Stimulated activated CD8-positive, alpha-beta memory T cell treated with anti-CD3 and anti-CD28 coated beads, Interleukin-7, amount 100 ng/mL, for 1 hour (primary cell): ENCODE results near the gene C5orf24.
A peak's percentile ranks its signal among the peaks of the same experiment; 100 is the strongest.
"Not testable (repeated sequence)": the region's sequence is repeated elsewhere in the genome, so short reads cannot be mapped to it uniquely, and the experiment has no call there.

ENCODE experiments used
- DNase-seq, 2 donors: peaks; one replicate each; pipeline ENCODE4 v3.0.0-alpha.2; 2020; ENCODE audit warnings: low read depth in 2 of 2

Gene C5orf24

DNA sequence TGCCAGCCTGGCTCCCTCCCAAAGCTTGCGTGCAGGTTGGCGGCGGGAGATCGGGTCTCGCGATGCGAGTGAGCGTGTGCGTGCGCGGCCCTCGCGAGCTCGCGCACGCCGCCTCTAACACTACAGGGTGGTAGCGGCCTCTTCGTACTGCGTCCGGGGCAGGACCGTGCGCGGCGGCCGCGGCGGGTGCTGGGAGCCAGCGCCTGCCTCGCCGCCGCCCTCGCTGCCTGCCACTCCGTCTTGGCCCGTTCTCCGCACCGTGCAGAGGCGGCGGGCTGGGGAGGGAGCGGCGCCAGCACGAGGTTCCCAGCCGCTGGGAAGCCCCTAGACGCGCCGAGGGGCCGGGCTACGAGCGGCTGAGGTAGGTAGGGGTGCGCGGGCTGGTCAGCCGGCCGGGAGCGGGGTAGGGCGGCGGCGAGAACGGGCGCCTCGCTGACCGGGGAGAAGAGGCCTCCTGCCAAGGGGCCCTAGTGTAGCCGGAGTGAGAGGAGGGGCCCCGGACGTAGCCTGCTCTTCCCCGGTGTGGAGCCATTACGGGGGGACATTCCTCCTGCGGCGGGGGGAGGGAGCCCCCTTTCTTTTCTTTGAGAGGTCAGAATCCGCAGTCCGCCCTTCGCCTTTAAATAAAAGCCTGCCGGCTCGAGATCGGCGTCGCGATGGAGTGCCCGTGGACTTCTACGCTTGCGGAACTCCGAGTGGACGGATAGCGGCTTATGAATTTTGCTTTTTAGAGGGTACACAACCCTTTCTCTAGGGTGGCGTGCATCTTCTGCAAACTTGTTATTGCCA, at the start of gene C5orf24:
Gene C5orf24 (plus strand): TSS at position 117 of the 789 bp plus-strand sequence. CDS start 8,933 bp downstream, outside the sequence.
- peak; percentile 80 to 82 for DNase-seq

DNA sequence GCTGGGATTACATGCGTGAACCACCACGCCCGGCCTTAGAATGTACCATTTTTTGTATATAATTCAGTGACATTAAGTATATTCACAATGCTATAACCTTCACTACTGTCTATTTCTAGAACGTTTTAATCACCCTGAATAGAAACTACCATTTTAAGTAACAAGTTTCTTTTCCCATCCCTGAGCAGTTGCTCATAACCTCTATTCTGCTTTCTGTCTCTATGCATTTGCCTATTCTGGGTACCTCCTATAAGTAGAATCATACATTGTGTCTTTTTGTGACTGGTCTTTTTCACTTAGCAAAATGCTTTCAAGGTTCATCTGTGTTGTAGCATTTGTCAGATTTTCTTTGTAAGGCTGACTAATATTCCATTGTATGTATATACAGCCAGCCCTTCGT, 47.3 kb upstream of the C5orf24 start:
- no peak for DNase-seq

DNA sequence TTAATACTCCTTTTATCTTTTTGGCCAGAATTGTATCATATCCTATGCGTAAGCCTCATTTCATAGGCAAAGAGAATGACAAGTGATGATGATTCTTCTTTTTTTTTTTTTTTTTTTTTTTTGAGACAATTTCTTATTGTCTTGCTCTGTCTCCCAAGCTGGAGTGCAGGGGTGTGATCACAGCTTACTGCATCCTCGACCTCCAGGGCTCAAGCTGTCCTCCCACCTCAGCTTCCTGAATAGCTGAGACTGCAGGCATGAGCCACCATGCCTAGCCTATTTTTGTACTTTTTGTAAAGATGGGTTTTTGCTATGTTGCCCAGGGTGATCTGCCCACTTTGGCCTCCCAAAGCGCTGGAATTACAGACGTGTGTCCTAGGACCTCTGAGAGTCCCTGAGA, 41.9 kb upstream of the C5orf24 start:
- DNase-seq = no peak

DNA sequence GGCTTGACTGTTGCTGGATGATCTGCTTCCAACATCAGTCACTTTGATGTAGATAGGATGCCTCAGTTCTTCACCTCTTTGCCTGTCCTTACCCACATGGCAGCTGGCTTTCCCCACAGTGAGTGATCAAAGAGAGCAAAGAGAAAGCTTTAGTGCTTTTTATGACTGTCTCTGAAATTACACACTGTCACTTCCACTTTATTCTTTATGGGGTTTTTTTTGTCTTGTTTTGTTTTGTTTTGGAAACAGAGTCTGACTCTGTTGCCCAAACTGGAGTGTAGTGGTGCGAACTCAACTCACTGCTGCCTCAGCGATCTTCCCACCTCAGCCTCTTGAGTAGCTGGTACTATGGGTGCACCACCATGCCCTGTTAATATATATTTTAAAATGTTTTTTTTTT, 32.4 kb upstream of the C5orf24 start:
- DNase-seq = no peak

DNA sequence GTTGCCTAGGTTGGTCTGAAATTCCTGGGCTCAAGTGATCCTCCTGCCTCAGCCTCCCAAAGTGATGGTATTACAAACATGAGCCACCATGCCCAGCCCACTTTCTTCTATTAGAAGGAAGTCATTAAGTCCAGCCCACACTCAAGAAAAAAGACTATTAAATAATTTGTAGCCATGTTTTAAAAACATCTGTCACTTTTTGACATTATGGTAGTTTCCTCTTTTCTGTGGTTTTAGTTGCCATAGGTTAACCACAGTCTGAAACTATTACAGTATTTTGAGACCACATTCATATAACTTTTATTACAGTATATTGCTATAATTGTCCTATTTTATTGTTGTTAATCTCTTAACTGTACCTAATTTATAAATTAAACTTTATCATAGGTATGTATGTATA, 31.9 kb upstream of the C5orf24 start:
- DNase-seq = no peak

DNA sequence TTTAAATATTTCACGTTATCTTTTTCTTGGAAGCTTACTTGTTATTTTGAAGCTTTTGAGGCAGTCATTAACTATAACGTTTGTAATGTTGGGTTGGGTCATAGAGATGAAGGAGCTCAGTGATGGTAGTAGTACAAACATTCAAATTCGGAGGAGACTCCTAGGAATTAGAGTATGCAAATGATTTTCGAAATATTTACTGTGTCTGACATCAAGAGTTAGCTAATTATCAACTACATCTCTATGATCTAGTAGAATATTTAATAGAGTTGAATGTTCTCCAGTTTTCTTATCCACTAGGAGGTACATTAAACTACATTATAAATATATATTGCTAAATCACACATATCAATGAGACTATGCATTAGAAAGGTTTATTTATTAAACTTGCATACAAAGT, 28.8 kb upstream of the C5orf24 start:
- no peak for DNase-seq

DNA sequence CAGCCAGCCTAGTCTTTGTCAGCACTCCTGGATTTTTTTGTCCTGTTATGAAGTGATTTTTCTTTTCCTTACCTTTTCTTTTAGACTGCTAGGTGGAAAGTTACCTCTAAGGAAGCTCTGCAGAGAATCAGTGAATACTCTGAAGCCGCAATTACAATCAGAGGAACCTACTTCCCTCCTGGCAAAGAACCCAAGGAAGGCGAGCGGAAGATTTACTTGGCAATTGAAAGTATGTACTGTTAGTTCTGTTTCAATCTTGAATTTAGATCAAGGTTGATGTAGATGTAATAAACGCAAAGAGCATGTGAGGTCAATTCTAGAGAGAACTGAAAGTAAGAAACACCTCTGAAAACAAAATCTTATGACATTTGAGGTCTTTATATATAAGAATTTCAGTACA, 27.0 kb upstream of the C5orf24 start:
- no peak for DNase-seq

DNA sequence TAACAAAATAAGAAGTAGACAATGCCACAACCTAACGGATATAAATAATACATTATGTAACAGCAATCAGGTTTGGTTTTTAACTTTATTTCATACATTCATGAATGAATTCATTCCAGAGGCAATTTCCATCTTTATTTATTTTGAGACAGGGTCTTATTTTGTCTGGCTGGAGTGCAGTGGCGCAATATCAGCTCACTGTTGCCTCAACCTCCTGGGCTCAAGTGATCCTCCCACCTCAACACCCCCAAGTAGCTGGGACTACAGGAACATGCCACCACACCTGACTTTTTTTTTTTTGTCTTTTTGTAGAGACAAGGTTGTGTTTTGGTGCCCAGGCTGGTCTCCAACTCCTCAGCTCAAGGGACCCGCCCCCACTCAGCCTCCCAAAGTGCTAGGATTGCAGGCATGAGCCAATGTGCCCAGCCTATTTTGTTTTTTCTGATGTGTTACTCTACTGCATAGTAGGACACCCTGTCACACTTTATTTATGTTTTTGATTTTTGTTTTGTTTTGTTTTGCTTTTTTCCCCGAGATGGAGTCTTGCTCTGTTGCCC, 26.3 kb upstream of the C5orf24 start:
- no peak for DNase-seq

DNA sequence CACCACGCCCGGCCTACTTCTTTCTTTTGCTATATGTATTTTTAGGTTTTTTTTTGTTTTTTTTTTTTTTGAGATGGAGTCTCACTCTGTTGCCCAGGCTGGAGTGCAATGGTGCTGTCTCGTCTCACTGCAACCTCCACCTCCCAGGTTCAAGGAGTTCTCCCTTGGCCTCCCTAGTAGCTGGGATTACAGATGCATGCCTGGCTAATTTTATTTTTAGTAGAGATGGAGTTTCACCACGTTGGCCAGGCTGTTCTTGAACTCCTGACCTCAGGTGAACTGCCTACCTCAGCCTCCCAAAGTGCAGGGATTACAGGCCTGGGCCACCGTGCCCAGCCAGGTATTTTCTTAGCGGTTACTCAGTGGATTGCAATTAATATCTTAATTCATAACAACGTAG, 23.9 kb upstream of the C5orf24 start:
- no peak for DNase-seq

DNA sequence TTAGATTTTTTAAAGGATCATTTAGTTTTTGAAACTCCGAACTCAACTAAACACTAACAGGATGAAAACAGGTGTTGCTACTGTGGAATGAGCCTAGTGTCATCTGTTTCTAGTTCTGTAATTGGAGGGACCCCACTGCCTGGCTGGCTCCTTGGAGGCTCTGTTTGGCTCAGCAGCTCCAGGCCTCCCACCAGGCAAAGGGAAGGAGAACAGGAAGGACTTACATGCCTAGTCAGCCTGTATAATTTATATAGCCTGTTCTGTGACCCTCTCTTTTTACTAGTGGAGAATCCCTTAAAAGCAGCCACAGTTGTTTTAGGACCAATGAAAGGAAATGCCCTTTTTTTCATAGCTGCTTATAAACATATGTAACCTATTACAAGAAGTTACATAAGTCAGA, 21.1 kb upstream of the C5orf24 start:
- DNase-seq = no peak

DNA sequence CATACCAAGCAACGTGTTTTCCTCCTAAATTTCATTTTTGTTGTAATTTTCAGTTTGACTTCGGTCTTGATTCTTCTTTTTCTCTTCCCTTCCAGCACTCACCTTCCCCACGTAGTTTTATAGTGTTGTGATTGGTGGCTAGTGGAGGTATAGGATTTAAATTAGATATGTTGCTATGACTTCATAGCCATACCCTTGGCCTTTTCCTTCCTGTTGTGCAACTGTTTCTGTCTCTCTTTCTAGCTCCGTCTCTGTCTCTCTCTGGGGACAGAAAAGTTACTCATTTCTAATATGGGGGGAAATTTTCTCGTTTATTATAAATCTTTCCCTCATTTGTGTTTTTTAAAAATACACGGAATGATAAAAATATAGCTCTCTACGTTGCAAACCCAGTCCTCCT, 20.6 kb upstream of the C5orf24 start:
- DNase-seq = no peak

DNA sequence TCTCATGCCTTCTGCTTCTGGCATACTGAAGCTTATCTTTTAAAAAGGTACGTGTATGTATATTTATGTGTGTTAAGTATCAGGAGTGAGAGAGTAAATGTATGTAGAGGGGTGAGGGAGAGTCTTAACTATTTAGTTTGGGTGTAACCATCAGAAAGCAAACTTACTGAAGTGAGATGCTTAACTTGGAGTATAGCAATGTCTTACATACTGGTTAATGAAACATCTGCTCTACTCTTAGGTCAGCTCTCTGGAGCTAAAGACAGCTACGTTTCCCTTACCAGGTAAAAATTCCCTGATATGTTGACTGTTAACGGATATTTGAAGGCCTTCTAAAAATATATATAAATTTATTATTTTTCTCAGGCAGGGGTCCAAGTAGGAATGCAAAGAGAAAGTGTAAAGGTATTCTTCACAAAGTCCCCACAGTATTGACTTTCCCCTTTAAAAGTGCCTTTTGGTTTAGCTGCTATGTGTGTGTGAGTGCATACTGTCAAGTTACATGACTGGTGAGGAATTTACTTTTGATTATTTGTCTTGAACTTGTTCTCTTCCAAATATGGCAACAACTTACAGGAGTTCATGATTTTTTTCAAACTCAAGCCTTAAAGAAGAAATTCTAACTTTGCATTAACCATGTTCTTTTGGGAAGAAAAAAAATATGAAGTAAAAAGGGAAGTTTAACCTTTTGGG, 12.3 kb upstream of the C5orf24 start:
- DNase-seq = no peak

DNA sequence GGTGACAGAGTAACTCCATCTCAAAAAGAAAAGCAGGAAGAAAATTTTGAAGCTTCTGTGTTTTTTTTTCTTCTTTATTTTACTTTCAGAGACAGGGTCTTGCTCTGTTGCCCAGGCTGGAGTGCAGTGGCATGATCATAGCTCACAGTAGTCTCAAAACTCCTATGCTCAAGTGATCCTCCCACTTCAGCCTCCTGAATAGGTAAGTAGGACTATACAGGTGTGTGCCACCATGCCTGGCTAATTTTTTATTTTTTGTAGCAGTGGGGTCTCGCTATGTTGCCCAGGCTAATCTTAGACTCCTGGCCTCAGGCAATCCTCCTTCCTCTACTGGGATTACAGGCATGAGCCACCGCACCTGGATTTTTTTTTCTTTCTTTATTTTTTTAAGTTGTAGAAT, 10.1 kb upstream of the C5orf24 start:
- DNase-seq = no peak

DNA sequence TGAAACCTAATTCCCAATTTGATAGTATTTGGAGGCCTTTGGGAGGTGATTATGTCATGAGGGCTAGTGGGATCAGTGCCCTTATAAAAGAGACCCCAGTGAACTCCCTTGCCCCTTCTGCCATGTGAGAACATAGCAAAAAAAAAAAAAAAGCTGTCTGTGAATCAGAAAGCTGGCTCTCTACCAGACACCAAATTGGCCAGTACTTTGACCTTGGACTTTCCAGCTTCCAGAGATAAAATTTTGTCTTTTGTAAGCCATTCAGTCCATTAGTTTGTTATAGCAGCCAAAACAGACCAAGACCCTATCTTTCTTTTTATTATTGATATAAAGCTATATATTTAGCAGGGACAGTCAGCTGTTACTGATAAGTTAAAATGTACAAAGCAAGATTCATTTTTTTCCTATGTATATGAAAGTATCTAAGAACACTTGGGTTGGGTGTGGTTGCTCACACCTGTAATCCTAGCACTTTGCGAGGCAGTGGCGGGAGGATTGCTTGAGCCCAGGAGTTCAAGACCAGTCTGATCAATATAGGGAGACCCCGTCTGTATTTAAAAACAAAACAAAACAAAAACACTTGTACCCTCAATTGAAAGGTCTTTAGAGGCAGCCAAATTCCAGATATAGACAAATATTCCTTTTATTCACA, 8.1 kb upstream of the C5orf24 start:
- no peak for DNase-seq

DNA sequence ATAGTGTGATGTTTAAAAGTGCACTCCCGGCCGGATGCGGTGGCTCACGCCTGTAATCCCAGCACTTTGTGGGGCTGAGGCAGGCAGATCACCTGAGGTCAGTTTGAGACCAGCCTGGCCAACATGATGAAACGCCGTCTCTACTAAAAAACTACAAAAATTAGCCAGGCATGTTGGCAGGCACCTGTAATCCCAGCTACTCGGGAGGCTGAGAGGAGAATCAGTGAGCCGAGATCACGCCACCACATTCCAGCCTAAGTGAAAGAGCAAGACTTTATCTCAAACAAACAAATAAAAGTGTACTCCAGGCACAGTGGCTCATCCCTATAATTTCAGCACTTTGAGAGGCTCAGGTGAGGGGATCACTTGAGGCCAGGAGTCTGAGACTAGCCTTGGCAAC, 7.4 kb upstream of the C5orf24 start:
- not testable (repeated sequence) for DNase-seq

DNA sequence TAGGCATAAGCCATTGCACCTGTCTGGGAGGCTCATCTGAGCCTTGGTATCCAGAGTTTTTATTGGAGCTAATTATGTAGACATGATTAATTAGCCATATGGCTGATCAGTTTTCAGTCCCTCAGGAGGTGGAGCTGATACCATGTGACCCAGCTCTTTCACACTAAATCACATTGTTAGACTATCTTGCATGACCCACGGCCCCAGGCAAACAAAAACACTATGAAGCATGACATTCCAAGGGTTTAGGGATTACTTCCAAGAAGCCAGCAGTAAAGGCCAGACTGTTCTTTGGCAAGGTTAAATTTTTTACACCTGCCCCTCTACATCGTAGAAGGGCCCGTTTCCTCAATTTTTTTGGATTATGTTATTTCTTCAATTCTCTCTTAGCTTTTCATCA, 5.0 kb upstream of the C5orf24 start:
- DNase-seq = no peak

DNA sequence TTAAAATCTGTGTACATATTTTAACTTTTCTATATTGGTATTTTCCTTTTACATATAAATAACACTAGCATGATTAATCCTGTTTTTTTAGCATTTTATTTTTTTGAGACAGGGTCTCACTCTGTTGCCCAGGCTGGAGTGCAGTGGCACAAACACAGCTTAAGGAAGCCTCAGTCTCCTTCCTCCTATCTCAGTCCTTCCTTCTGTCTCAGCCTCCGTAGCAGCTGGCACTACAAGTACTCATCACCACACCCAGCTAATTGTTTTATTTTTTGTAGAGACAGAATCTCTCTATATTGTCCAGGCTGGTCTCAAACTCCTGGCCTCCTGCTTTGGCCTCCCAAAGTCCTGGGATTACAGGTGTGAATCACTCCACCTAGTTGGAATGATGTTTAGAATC, 1.5 kb upstream of the C5orf24 start:
- DNase-seq = no peak

DNA sequence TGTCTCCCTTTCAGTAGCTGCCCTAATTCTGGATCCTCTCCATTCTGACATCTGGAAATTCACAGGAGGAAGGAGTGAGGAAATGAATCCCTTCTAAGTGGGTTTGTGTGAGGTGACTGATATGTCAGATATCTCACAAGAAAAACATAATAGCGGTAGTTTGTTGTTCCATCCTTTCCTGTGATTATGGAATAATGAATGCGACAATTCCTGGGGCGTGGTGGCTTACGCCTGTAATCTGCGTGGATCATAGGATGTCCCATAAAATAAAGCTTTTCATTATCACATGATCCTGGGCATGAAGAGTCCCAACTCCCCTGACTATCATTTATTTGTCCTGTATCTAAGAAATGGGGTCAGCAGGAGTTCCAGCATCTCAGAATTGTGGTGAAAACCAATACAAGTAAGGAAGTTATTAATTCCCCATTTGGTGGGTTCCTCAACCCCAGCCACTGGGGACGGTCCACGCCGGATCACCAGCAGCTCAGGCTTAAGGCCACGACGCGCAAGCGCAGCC, 375 bp upstream of the C5orf24 start:
- no peak for DNase-seq

DNA sequence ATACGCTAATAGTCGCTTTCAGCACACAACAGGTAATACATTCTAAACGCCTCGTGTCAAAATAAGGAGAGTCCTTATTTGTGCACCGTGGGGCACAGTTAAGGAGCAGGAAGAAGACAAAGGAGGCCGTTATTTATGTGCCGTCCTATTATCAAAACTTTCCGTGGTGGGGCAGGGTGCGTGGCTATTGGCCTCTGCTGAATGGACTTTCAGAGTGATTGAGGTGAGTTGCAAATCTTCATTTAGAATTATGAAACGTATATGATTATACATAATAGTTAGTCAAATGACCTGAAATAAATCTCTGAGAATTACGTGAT, 833 bp downstream of the C5orf24 start:
- no peak for DNase-seq

DNA sequence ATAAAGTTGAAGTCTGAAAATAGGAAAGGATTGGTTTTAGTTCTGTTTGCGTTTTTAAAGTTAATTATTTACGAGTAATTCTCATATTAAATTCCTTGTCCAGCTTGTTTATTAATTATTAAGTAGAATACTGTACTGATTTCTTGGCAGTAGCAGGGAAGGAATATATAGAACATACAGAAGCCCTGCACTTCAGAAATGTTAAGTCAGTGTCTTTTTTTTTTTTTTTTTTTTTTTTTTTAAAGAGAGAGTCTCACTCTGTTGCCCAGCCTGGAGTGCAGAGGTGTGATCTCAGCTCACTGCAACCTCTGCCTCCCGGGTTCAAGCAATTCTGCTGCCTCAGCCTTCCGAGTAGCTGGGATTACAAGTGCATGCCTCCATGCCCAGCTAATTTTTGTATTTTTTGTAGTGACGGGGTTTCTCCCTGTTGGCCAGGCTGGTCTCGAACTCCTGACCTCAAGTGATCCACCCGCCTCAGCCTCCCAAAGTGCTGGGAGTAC, 3.7 kb downstream of the C5orf24 start:
- DNase-seq = not testable (repeated sequence)

DNA sequence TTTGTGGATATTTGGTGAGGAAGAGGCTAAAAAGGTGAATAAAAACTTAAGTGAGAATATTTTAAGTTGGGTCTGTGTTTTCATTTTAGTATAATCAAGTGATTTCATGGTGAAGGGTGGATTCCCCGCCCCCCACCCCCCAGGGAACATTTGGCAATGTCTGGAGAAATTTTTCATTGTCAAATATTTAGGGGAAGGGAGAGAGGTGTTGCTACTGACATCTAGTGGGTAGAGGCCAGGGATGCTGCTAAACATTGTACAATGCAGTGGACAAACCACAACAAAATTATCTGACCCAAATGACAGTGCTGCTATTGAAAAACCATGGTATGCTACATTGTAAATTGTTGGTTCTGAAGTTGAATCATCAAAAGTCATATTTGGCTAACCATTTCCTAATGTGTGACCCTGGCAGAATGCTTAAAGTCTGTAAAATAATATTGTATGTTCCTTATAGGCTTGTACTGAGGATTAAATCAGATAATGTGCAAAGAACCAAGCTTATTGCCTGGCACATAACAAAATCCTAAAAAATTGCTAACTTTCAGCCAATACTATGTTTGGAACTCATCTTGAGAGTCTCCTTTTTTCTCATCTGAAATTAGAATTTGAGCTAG, 5.6 kb downstream of the C5orf24 start:
- DNase-seq = no peak

DNA sequence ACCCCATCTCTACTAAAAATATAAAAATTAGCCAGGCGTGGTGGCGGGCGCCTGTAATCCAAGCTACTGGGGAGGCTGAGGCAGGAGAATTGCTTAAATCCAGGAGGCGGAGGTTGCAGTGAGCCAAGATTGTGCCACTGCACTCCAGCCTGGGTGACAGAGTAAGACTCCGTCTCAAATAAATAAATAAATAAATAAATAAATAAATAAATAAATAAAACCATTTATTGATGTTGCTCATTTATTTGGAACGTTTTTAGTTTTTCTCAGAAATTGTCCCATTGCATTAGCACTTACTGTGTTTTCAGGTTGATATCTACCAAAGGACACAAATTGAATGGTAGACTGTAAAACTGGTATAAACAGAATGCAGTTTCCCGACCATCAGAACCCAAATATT, 10.7 kb downstream of the C5orf24 start:
- not testable (repeated sequence) for DNase-seq
